ENCODE measurements around the gene KCNG4.

Gene KCNG4

DNA sequence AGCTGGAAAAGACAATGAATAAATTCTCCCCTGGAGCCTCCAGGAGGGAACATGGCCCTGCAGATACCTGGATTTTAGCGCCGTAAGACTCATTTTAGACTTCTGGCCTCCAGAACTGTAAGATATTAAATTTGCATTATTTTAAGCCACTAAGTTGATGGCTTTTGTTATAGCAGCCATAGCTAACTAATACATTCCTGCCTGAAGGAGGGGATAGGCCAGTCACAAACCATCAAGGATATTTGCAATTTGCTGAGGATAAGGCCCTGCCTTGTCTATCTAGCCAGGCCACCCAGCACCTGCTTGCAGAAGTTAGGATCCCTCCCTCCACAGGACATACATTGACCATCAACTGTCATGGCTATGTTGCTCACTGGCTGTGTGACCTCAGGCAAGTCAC, 4.9 kb upstream of the KCNG4 start:
- H3K9me3 ChIP-seq (ENCODE audit: severe bottlenecking) = no peaks in the 10 kb centered on the region
- TF ChIP-seq, protein P1, sequence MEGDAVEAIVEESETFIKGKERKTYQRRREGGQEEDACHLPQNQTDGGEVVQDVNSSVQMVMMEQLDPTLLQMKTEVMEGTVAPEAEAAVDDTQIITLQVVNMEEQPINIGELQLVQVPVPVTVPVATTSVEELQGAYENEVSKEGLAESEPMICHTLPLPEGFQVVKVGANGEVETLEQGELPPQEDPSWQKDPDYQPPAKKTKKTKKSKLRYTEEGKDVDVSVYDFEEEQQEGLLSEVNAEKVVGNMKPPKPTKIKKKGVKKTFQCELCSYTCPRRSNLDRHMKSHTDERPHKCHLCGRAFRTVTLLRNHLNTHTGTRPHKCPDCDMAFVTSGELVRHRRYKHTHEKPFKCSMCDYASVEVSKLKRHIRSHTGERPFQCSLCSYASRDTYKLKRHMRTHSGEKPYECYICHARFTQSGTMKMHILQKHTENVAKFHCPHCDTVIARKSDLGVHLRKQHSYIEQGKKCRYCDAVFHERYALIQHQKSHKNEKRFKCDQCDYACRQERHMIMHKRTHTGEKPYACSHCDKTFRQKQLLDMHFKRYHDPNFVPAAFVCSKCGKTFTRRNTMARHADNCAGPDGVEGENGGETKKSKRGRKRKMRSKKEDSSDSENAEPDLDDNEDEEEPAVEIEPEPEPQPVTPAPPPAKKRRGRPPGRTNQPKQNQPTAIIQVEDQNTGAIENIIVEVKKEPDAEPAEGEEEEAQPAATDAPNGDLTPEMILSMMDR (IDR thresholded peaks at IDR 0.05; ENCODE audit: low read depth, low read length) = no peak
- H3K4me3 ChIP-seq (ENCODE audit: low read depth, low read length) = no peak overlapping the region
- no peaks in the 10 kb centered on the region for H3K36me3 ChIP-seq
- no peak overlapping the region for H3K27ac ChIP-seq
- no peak for DNase-seq
- no peaks in the 10 kb centered on the region for H3K27me3 ChIP-seq (ENCODE audit: insufficient read depth, low read depth, severe bottlenecking)

- no peak overlapping the region for H3K27ac ChIP-seq
- no peak for DNase-seq
- no peaks in the 10 kb centered on the region for H3K36me3 ChIP-seq
- H3K9me3 ChIP-seq (ENCODE audit: severe bottlenecking) = no peaks in the 10 kb centered on the region
- TF ChIP-seq, protein P1 (IDR thresholded peaks at IDR 0.05; ENCODE audit: low read depth, low read length) = no peak
- H3K4me3 ChIP-seq (ENCODE audit: low read depth, low read length) = no peak overlapping the region
- no peaks in the 10 kb centered on the region for H3K27me3 ChIP-seq (ENCODE audit: insufficient read depth, low read depth, severe bottlenecking)
Measured at GRCh38 chr16:84243732-84244131, 3.9 kb upstream of the KCNG4 start.

DNA sequence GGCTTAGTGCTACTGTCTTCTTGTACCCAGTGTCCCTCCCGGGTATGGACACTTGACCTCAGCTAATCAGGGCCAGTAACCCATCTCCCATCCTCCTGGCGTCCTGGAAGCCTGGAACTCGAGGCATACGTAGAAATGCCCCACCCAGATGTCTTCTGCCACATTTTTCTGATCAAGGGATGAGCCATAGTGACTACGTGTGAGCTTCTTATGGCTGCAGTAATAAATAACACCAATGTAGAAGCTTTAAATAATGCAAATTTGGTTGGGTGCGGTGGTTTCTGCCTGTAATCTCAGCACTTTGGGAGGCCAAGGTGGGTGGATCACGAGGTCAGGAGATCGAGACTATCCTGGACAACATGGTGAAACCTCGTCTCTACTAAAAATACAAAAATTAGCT, 3.0 kb upstream of the KCNG4 start:
- TF ChIP-seq, protein P1 (IDR thresholded peaks at IDR 0.05; ENCODE audit: low read depth, low read length) = no peak
- H3K9me3 ChIP-seq (ENCODE audit: severe bottlenecking) = no peaks in the 10 kb centered on the region
- H3K4me3 ChIP-seq (ENCODE audit: low read depth, low read length) = no peak overlapping the region
- no peak for DNase-seq
- H3K27me3 ChIP-seq (ENCODE audit: insufficient read depth, low read depth, severe bottlenecking) = no peaks in the 10 kb centered on the region
- no peaks in the 10 kb centered on the region for H3K36me3 ChIP-seq
- no peak overlapping the region for H3K27ac ChIP-seq

- H3K36me3 ChIP-seq = no peaks in the 10 kb centered on the region
- no peak overlapping the region for H3K4me3 ChIP-seq (ENCODE audit: low read depth, low read length)
- peak overlapping the region; percentile 32 for H3K27ac ChIP-seq
- no peak for DNase-seq
- no peaks in the 10 kb centered on the region for H3K27me3 ChIP-seq (ENCODE audit: insufficient read depth, low read depth, severe bottlenecking)
- TF ChIP-seq, protein P1 (IDR thresholded peaks at IDR 0.05; ENCODE audit: low read depth, low read length) = no peak
- no peaks in the 10 kb centered on the region for H3K9me3 ChIP-seq (ENCODE audit: severe bottlenecking)
Measured at GRCh38 chr16:84241778-84242177, 2.0 kb upstream of the KCNG4 start.

DNA sequence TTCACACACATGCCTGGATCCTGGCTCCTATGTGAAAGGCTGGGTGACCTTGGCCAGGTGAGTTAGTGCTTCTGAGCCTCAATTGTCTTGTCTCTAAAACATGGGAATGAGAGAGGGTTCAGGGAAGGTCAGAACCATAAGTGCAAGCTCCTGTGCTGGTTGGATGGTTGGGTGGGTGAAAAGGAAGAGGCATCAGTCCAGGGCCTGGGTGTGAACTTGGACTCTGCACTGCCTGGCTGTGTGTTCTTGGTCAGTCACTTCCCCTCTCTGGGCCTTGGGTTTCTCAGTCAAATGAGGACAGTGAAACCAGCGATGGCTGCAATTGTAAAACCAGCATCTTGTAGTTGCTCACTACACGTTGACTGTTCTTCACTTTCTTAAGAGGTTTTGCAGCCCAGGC, 643 bp upstream of the KCNG4 start:
- H3K4me3 ChIP-seq (ENCODE audit: low read depth, low read length) = peak overlapping the region; percentile 39
- DNase-seq = no peak
- H3K27ac ChIP-seq = peak overlapping the region; percentile 37
- peaks cover 4% of the 10 kb centered on the region; the same call in 1 of the 2 replicates for H3K36me3 ChIP-seq
- no peaks in the 10 kb centered on the region for H3K27me3 ChIP-seq (ENCODE audit: insufficient read depth, low read depth, severe bottlenecking)
- no peaks in the 10 kb centered on the region for H3K9me3 ChIP-seq (ENCODE audit: severe bottlenecking)
- TF ChIP-seq, protein P1 (IDR thresholded peaks at IDR 0.05; ENCODE audit: low read depth, low read length) = no peak

DNA sequence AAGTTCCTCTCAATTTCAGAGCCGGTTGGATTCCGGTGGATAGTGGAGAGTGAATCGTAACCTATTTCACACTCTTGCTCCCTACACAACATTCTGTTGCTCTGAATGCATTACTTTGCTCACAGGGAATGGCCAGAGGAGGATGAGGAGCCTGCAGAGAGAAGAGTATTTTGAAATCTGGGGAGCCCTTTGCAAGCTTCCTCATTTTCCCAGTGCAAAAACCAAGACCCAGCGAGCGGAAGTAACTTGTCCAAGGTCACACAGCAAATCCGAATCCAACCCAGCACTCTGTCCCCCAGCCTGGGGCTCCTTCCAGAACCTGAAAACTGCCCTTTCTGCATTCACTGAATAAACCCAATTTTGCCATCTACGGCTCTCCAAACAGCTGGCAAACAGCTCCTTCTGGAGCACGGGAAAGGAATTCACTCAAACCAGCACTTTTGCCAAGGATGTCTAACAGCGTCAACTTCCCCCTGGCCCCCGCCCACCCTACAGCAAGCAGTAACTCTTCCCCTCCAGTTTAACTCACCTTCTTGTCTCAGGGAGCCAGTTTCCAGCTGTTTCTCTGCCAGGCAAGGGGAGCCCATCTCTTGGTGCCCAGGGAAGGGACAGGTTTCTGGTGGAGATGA, 557 bp downstream of the KCNG4 start:
- Histone ChIP-seq H3K4me3 (ENCODE audit: low read depth, low read length) (peak overlapping the region; percentile 39), H3K9me3 (ENCODE audit: severe bottlenecking) (no peaks in the 10 kb centered on the region), H3K27me3 (ENCODE audit: insufficient read depth, low read depth, severe bottlenecking) (no peaks in the 10 kb centered on the region), H3K36me3 (peaks cover 4% of the 10 kb centered on the region; the same call in 1 of the 2 replicates), H3K27ac (peak overlapping the region; percentile 28; the same call in 1 of the 2 replicates)
- DNase-seq = no peak
- TF ChIP-seq, protein P1 (IDR thresholded peaks at IDR 0.05; ENCODE audit: low read depth, low read length) = no peak

Data from WERI-Rb-1 (cell line).